DOHH2 (cell line): Measurements from ENCODE around the gene NME3.

Source experiments
- H3F3A ChIP-seq: fragments of 200-600 bp; sonication (generic), shearing (Covaris generic); 2 replicates; pipeline ENCODE4 v1.6.0; 2016; ENCODE audit warnings: antibody characterized with exemption, mild to moderate bottlenecking; ENCODE audit not compliant: control insufficient read depth, insufficient read depth
- H3K27ac ChIP-seq: fragments of 200-600 bp; sonication (generic); 2 replicates; pipeline ENCODE4 v1.5.1; 2014; ENCODE audit warnings: low read depth, mild to moderate bottlenecking, low read length, moderate library complexity
- H3K27me3 ChIP-seq: fragments of 200-600 bp; sonication (generic); 2 replicates; pipeline ENCODE4 v1.6.1; 2014; ENCODE audit warnings: mild to moderate bottlenecking, low read length, mixed read lengths; ENCODE audit not compliant: control insufficient read depth
- H3K36me3 ChIP-seq: fragments of 200-600 bp; sonication (generic); 2 replicates; pipeline ENCODE4 v1.6.1; 2014; ENCODE audit warnings: mild to moderate bottlenecking, low read length, moderate library complexity, mixed read lengths; ENCODE audit not compliant: control insufficient read depth
- H3K4me1 ChIP-seq: fragments of 200-600 bp; sonication (generic); 2 replicates; pipeline ENCODE4 v1.6.1; 2014; ENCODE audit warnings: mild to moderate bottlenecking, low read length, mixed read lengths; ENCODE audit not compliant: control insufficient read depth
- H3K4me2 ChIP-seq: fragments of 200-600 bp; sonication (generic); 2 replicates; pipeline ENCODE4 v1.6.0; 2014; ENCODE audit warnings: mild to moderate bottlenecking, low read length, moderate library complexity
- H3K4me3 ChIP-seq: fragments of 200-600 bp; sonication (generic); 2 replicates; pipeline ENCODE4 v1.5.1; 2014; ENCODE audit warnings: mild to moderate bottlenecking, low read length, mixed read lengths
- H3K79me2 ChIP-seq: fragments of 200-600 bp; sonication (generic); 2 replicates; pipeline ENCODE4 v1.6.1; 2014; ENCODE audit warnings: mild to moderate bottlenecking, low read length, mixed read lengths; ENCODE audit not compliant: control insufficient read depth
- H3K9me2 ChIP-seq: fragments of 200-600 bp; sonication (generic); replicated peaks from 2 replicates; pipeline ENCODE4 v1.6.1; 2014; ENCODE audit warnings: mild to moderate bottlenecking, low read length, mixed read lengths; ENCODE audit not compliant: control insufficient read depth
- H3K9me3 ChIP-seq: fragments of 200-600 bp; sonication (generic); 2 replicates; pipeline ENCODE4 v1.6.1; 2014; ENCODE audit warnings: antibody characterized with exemption, low read length, mixed read lengths; ENCODE audit not compliant: control insufficient read depth, insufficient read depth
- H4K20me1 ChIP-seq: fragments of 200-600 bp; sonication (generic); 2 replicates; pipeline ENCODE4 v1.6.0; 2014; ENCODE audit warnings: low read depth, mild to moderate bottlenecking, antibody characterized with exemption, low read length, moderate library complexity; ENCODE audit not compliant: control insufficient read depth, insufficient read depth
- EZH2phosphoT487 ChIP-seq: fragments of 200-600 bp; sonication (generic); IDR thresholded peaks from 2 replicates; pipeline ENCODE4 v1.6.1; 2017; ENCODE audit warnings: borderline replicate concordance, mild to moderate bottlenecking, antibody characterized with exemption, low read length, moderate library complexity, mixed read lengths
- TF ChIP-seq, protein P1 (sequence below): fragments of 200-600 bp; sonication (generic); IDR thresholded peaks from one replicate; pipeline ENCODE4 v1.5.1; 2014; ENCODE audit warnings: antibody characterized with exemption, mild to moderate bottlenecking, low read depth, low read length; ENCODE audit not compliant: poor library complexity, severe bottlenecking

The NME3 gene

DNA sequence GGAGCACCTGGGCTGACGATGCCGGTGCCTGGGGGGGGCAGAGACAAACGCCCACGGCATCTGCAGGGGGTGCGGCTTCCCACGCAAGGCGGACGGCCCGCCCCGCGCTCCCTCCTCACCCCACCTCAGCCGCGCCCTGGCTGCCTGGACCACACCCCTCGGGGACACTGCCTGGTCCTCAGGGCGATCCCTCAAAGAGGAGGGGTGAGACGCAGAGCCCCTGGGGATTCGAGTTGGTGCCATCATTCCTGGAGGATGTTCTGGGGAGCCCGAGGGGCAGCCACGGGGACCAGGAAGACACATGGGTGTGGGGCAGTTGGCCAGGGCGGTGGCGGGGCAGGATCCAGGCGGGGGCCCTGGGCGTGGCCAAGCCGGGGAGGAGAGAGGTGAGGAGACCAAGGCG lies 18.3 kb upstream of the NME3 start:
- TF ChIP-seq EZH2phosphoT487, result no peak
- TF ChIP-seq, protein P1, sequence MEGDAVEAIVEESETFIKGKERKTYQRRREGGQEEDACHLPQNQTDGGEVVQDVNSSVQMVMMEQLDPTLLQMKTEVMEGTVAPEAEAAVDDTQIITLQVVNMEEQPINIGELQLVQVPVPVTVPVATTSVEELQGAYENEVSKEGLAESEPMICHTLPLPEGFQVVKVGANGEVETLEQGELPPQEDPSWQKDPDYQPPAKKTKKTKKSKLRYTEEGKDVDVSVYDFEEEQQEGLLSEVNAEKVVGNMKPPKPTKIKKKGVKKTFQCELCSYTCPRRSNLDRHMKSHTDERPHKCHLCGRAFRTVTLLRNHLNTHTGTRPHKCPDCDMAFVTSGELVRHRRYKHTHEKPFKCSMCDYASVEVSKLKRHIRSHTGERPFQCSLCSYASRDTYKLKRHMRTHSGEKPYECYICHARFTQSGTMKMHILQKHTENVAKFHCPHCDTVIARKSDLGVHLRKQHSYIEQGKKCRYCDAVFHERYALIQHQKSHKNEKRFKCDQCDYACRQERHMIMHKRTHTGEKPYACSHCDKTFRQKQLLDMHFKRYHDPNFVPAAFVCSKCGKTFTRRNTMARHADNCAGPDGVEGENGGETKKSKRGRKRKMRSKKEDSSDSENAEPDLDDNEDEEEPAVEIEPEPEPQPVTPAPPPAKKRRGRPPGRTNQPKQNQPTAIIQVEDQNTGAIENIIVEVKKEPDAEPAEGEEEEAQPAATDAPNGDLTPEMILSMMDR, result no peak
- no peaks in the 10 kb centered on the region for H4K20me1 ChIP-seq
- no peaks in the 10 kb centered on the region for H3K9me2 ChIP-seq
- H3K4me2 ChIP-seq, result no peak overlapping the region
- H3K4me3 ChIP-seq, result no peak overlapping the region
- H3K4me1 ChIP-seq, result no peaks in the 10 kb centered on the region
- no peaks in the 10 kb centered on the region for H3F3A ChIP-seq
- H3K27me3 ChIP-seq, result no peaks in the 10 kb centered on the region
- H3K36me3 ChIP-seq, result peaks cover 18% of the 10 kb centered on the region
- peaks cover 33% of the 10 kb centered on the region for H3K79me2 ChIP-seq
- H3K9me3 ChIP-seq, result no peaks in the 10 kb centered on the region
- H3K27ac ChIP-seq, result no peak overlapping the region

DNA sequence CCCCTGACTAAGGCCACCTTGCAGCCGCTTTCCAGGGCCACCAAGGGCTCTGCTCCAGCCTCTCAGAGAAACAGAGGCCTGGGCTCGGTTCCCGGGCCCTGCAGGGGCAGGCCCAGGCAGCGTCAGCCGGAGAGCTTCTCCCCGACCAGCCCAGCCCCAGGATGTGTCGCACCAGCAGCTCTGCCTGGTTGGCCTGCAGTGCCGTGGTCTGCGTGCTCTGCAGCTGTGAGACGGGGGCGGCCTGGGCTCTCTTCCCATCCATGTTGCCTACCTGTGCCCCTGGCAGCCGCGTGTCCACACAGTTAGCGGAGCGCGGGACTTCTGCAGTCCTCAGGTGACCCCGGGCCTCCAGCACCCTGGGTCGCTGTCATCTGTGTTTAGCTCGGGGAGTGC lies 17.4 kb upstream of the NME3 start:
- no peaks in the 10 kb centered on the region for H3F3A ChIP-seq

DNA sequence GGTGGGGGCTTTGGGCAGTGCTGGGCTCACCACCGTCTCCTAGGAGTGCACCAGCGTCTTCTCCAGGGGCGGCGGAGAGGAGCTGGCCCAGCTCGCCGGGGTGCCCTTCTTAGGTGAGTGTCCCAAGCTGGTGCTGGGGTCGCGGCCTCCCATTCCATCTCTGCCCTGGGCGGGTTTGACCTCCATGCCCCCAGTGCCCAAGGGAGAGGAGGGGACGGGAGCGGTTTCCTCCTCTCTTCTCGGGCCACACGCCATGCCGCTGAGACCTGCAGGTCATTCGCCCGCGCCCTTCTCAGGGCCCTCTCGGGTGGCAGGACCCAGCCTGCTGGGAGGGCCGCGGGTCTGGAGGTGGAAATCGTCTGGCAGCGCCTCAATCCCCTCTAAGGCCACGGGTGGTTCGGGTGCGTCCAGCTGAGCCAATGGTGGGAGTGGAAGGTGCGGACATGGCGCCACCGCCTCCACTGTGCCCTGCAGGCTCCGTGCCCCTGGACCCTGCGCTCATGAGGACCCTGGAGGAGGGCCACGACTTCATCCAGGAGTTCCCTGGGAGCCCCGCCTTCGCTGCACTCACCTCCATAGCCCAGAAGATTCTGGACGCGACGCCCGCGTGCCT lies 16.9 kb upstream of the NME3 start:
- H3K79me2 ChIP-seq, result peaks cover 47% of the 10 kb centered on the region
- 0 out of 2 replicates have a peak, but pooled peaks cover 5% of the 10 kb centered on the region for H4K20me1 ChIP-seq
- peaks cover 7% of the 10 kb centered on the region for H3K4me1 ChIP-seq
- no peak overlapping the region for H3K4me3 ChIP-seq
- no peaks in the 10 kb centered on the region for H3K9me3 ChIP-seq
- peaks cover 22% of the 10 kb centered on the region for H3K36me3 ChIP-seq
- H3K9me2 ChIP-seq, result no peaks in the 10 kb centered on the region
- TF ChIP-seq EZH2phosphoT487, result no peak
- TF ChIP-seq, protein P1, result no peak
- no peak overlapping the region for H3K27ac ChIP-seq
- H3K27me3 ChIP-seq, result no peaks in the 10 kb centered on the region
- no peaks in the 10 kb centered on the region for H3F3A ChIP-seq
- no peak overlapping the region for H3K4me2 ChIP-seq

More for the DNA sequence above, 17.4 kb upstream of the NME3 start:
- Histone ChIP-seq H3K9me3 (no peaks in the 10 kb centered on the region), H3K9me2 (no peaks in the 10 kb centered on the region), H3K4me2 (no peak overlapping the region), H3K36me3 (peaks cover 22% of the 10 kb centered on the region), H3K79me2 (peaks cover 42% of the 10 kb centered on the region), H4K20me1 (0 out of 2 replicates have a peak, but pooled peaks cover 5% of the 10 kb centered on the region), H3K27ac (no peak overlapping the region), H3K4me3 (no peak overlapping the region), H3K27me3 (no peaks in the 10 kb centered on the region), H3K4me1 (peaks cover 7% of the 10 kb centered on the region)
- no peak for TF ChIP-seq EZH2phosphoT487
- TF ChIP-seq, protein P1, result no peak
